H1 (cell line): ENCODE results near the gene VAT1. TPM values are rescaled to one million over a fixed set of nuclear protein-coding genes. Genes with fewer than 3 reads are reported as not detected.

Experiments used
- CHD1 ChIP-seq: IDR thresholded peaks from 2 replicates; pipeline ENCODE4 v1.6.1; 2012; ENCODE audit warnings: low read depth, low read length, improper control_type of control experiment
- JUN ChIP-seq: IDR thresholded peaks from 2 replicates; pipeline ENCODE4 v1.6.1; 2011; ENCODE audit warnings: low read depth, mild to moderate bottlenecking, improper control_type of control experiment, low read length
- KDM4A ChIP-seq: IDR thresholded peaks from one replicate; pipeline ENCODE4 v1.7.1; 2012; ENCODE audit warnings: low read depth, mild to moderate bottlenecking, moderate library complexity, low read length, inconsistent platforms; ENCODE audit not compliant: severe bottlenecking
- polyA plus RNA-seq, 7 experiments: library from polyadenylated mRNA; depleted of rRNA in 3 of 7; stranded (reverse) in 5 of 7; unstranded in 2 of 7; fragments of >200 nt in 5 of 7; fragments of 200-250 nt in 2 of 7; gene quantifications; 1 replicate in 5 of 7; 2 replicates in 1 of 7; 4 replicates in 1 of 7; pipeline versions ENCODE4 v1.2.1 to v1.2.3, GENCODE V29; 2011 to 2013; ENCODE audit warnings: missing spikeins in 2 of 7, mixed read lengths in 2 of 7
- total RNA-seq: library from RNA; stranded (reverse); fragmentation: NEBNext Ultra II Directional; extraction: Animal tissue kit (Norgen Biotek cat#: 25700); gene quantifications from 2 replicates; pipeline ENCODE4 v1.2.1, GENCODE V29; 2021
- TF ChIP-seq, protein P1 (sequence below): fragments of 300-600 bp; sonication (generic); IDR thresholded peaks from 2 replicates; pipeline ENCODE4 v1.7.1; 2012; ENCODE audit warnings: low read length, moderate library complexity, mild to moderate bottlenecking, inconsistent platforms; ENCODE audit not compliant: insufficient replicate concordance
- TF ChIP-seq, protein P2 (sequence below): IDR thresholded peaks from 2 replicates; pipeline ENCODE4 v1.6.1; 2012; ENCODE audit warnings: inconsistent platforms
- TF ChIP-seq, protein P3 (sequence below), 3 experiments: IDR thresholded peaks; 1 replicate in 2 of 3; 2 replicates in 1 of 3; pipeline versions ENCODE4 v1.5.1 to v1.6.1; 2011; ENCODE audit warnings: low read length in 3 of 3, mild to moderate bottlenecking in 3 of 3, inconsistent platforms in 2 of 3, low read depth in 1 of 3, moderate library complexity in 1 of 3; ENCODE audit not compliant: insufficient read depth in 1 of 3; ENCODE audit errors: control extremely low read depth in 1 of 3

VAT1 gene
- total and polyA plus RNA-seq, 2 of the 8 experiments (the other 6 are each of a cell fraction or from before 2014, with no cell fraction given) = 200 to 295 TPM

DNA sequence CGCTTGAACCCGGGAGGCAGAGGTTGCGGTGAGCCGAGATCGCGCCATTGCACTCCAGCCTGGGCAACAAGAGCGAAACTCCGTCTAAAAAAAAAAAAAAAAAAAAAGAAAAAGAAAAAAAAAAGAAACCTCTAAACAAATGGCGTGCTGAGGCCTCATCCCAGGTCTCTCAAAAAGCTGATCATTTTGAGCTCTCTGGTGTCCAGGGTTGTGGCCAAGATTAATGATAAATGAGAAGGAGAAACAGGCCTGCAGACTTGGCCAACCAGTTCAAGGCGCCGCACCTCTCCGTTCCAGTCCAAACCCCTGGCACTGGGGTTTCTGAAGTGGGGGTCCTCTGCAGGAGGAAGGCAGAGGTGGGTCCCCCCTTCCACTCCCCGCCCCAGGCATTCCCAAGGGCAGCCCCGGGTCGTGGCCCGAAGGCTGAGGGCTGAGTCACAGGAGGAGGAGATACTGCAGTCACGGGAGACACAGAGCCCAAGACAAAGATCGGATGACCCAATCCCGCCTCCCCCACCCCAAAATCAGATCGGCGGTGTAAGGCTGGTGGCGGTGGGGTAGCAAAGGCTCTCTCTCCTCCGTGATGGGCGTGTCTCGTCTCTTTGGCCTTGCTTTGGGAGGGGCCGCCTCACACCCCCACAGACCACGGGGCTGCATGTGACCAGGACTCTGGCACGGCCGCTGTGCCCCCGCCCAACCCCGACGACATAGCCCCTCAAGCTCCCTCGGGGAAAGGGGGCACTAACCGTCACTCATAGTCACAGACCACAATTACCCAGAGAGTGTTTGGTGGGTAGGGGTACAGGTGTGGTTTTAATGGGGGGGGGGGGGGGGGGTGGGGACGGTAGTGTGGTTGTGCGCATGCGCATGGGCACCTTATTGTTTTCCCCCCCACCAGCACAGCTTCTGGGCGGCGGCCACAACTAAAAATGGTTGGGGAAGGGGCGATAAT is 1.1 kb downstream of the VAT1 start (continued):
- TF ChIP-seq, protein P1, sequence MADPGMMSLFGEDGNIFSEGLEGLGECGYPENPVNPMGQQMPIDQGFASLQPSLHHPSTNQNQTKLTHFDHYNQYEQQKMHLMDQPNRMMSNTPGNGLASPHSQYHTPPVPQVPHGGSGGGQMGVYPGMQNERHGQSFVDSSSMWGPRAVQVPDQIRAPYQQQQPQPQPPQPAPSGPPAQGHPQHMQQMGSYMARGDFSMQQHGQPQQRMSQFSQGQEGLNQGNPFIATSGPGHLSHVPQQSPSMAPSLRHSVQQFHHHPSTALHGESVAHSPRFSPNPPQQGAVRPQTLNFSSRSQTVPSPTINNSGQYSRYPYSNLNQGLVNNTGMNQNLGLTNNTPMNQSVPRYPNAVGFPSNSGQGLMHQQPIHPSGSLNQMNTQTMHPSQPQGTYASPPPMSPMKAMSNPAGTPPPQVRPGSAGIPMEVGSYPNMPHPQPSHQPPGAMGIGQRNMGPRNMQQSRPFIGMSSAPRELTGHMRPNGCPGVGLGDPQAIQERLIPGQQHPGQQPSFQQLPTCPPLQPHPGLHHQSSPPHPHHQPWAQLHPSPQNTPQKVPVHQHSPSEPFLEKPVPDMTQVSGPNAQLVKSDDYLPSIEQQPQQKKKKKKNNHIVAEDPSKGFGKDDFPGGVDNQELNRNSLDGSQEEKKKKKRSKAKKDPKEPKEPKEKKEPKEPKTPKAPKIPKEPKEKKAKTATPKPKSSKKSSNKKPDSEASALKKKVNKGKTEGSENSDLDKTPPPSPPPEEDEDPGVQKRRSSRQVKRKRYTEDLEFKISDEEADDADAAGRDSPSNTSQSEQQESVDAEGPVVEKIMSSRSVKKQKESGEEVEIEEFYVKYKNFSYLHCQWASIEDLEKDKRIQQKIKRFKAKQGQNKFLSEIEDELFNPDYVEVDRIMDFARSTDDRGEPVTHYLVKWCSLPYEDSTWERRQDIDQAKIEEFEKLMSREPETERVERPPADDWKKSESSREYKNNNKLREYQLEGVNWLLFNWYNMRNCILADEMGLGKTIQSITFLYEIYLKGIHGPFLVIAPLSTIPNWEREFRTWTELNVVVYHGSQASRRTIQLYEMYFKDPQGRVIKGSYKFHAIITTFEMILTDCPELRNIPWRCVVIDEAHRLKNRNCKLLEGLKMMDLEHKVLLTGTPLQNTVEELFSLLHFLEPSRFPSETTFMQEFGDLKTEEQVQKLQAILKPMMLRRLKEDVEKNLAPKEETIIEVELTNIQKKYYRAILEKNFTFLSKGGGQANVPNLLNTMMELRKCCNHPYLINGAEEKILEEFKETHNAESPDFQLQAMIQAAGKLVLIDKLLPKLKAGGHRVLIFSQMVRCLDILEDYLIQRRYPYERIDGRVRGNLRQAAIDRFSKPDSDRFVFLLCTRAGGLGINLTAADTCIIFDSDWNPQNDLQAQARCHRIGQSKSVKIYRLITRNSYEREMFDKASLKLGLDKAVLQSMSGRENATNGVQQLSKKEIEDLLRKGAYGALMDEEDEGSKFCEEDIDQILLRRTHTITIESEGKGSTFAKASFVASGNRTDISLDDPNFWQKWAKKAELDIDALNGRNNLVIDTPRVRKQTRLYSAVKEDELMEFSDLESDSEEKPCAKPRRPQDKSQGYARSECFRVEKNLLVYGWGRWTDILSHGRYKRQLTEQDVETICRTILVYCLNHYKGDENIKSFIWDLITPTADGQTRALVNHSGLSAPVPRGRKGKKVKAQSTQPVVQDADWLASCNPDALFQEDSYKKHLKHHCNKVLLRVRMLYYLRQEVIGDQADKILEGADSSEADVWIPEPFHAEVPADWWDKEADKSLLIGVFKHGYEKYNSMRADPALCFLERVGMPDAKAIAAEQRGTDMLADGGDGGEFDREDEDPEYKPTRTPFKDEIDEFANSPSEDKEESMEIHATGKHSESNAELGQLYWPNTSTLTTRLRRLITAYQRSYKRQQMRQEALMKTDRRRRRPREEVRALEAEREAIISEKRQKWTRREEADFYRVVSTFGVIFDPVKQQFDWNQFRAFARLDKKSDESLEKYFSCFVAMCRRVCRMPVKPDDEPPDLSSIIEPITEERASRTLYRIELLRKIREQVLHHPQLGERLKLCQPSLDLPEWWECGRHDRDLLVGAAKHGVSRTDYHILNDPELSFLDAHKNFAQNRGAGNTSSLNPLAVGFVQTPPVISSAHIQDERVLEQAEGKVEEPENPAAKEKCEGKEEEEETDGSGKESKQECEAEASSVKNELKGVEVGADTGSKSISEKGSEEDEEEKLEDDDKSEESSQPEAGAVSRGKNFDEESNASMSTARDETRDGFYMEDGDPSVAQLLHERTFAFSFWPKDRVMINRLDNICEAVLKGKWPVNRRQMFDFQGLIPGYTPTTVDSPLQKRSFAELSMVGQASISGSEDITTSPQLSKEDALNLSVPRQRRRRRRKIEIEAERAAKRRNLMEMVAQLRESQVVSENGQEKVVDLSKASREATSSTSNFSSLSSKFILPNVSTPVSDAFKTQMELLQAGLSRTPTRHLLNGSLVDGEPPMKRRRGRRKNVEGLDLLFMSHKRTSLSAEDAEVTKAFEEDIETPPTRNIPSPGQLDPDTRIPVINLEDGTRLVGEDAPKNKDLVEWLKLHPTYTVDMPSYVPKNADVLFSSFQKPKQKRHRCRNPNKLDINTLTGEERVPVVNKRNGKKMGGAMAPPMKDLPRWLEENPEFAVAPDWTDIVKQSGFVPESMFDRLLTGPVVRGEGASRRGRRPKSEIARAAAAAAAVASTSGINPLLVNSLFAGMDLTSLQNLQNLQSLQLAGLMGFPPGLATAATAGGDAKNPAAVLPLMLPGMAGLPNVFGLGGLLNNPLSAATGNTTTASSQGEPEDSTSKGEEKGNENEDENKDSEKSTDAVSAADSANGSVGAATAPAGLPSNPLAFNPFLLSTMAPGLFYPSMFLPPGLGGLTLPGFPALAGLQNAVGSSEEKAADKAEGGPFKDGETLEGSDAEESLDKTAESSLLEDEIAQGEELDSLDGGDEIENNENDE = no peak
- TF ChIP-seq, protein P2, sequence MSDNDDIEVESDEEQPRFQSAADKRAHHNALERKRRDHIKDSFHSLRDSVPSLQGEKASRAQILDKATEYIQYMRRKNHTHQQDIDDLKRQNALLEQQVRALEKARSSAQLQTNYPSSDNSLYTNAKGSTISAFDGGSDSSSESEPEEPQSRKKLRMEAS = no peak; the same call in 1 of the 2 replicates
- TF ChIP-seq KDM4A (no peak), JUN (no peak), CHD1 (no peak)
- TF ChIP-seq, protein P3, sequence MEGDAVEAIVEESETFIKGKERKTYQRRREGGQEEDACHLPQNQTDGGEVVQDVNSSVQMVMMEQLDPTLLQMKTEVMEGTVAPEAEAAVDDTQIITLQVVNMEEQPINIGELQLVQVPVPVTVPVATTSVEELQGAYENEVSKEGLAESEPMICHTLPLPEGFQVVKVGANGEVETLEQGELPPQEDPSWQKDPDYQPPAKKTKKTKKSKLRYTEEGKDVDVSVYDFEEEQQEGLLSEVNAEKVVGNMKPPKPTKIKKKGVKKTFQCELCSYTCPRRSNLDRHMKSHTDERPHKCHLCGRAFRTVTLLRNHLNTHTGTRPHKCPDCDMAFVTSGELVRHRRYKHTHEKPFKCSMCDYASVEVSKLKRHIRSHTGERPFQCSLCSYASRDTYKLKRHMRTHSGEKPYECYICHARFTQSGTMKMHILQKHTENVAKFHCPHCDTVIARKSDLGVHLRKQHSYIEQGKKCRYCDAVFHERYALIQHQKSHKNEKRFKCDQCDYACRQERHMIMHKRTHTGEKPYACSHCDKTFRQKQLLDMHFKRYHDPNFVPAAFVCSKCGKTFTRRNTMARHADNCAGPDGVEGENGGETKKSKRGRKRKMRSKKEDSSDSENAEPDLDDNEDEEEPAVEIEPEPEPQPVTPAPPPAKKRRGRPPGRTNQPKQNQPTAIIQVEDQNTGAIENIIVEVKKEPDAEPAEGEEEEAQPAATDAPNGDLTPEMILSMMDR (IDR thresholded peaks at IDR 0.05; ENCODE audit: control extremely low read depth in 1 of 3, insufficient read depth in 1 of 3, low read depth in 1 of 3, low read length in 3 of 3) = no peak
